Immature natural killer cell (primary cell): ENCODE results near the gene WWOX. TPM values are rescaled to one million over a fixed set of nuclear protein-coding genes. Genes with fewer than 3 reads are reported as not detected.

Source experiments
- DNase-seq, 3 donors: peaks; one replicate each; pipeline ENCODE4 v3.0.0; 2022; ENCODE audit warnings: mixed read lengths in 1 of 3
- H3K27ac Mint-ChIP-seq, 6 donors: one replicate each; pipeline ENCODE4 v1.8.0; 2020; ENCODE audit warnings: mixed read lengths in 6 of 6, mild to moderate bottlenecking in 5 of 6, inconsistent platforms in 4 of 6, moderate library complexity in 3 of 6
- H3K27me3 Mint-ChIP-seq, 3 donors: one replicate each; pipeline ENCODE4 v1.8.0; 2020 to 2021; ENCODE audit warnings: low read depth in 3 of 3, mild to moderate bottlenecking in 3 of 3, mixed read lengths in 3 of 3, moderate library complexity in 3 of 3, inconsistent platforms in 1 of 3
- H3K36me3 Mint-ChIP-seq, 3 donors: one replicate each; pipeline ENCODE4 v1.8.0; 2020; ENCODE audit warnings: mixed read lengths in 3 of 3, inconsistent platforms in 2 of 3, mild to moderate bottlenecking in 2 of 3
- H3K4me1 Mint-ChIP-seq, 2 donors: one replicate each; pipeline ENCODE4 v1.8.0; 2020; ENCODE audit warnings: inconsistent platforms in 2 of 2, mild to moderate bottlenecking in 2 of 2, mixed read lengths in 2 of 2, moderate library complexity in 1 of 2
- H3K4me3 Mint-ChIP-seq, 5 donors: one replicate each; pipeline ENCODE4 v1.8.0; 2020; ENCODE audit warnings: mild to moderate bottlenecking in 5 of 5, mixed read lengths in 5 of 5, inconsistent platforms in 3 of 5, moderate library complexity in 3 of 5
- H3K9me3 Mint-ChIP-seq, 6 donors: one replicate each; pipeline ENCODE4 v1.8.0; 2020; ENCODE audit warnings: mild to moderate bottlenecking in 6 of 6, mixed read lengths in 6 of 6, inconsistent platforms in 4 of 6, moderate library complexity in 3 of 6
- polyA plus RNA-seq, 3 donors: library from polyadenylated mRNA; unstranded; fragments of 300-500 nt; fragmentation: Illumina TruSeq; gene quantifications; one replicate each; pipeline ENCODE4 v1.2.3, GENCODE V29; 2021

The WWOX gene
- polyA plus RNA-seq, 3 donors from 2014 or later = 9.0 to 13.9 (median 12.3) TPM

GRCh38 chr16:78198288-78198687 is 98.8 kb downstream of the WWOX start:
- H3K4me3 Mint-ChIP-seq = no peak overlapping the region
- peak overlapping the region in 1 of 6 donors; percentile 3 for H3K27ac Mint-ChIP-seq
- H3K9me3 Mint-ChIP-seq = peaks cover 0 to 2% (median 0%) of the 10 kb centered on the region in 6 donors
- peaks cover 0 to 3% (median 0%) of the 10 kb centered on the region in 3 donors for H3K36me3 Mint-ChIP-seq
- H3K4me1 Mint-ChIP-seq = peaks cover 6 to 18% of the 10 kb centered on the region in 2 donors
- no peak for DNase-seq
- H3K27me3 Mint-ChIP-seq = peaks cover 0 to 3% (median 0%) of the 10 kb centered on the region in 3 donors

GRCh38 chr16:78199325-78200022 is 100.0 kb downstream of the WWOX start:
- Mint-ChIP-seq H3K27ac (no peak overlapping the region), H3K9me3 (peaks cover 0 to 2% (median 0%) of the 10 kb centered on the region in 6 donors), H3K4me3 (no peak overlapping the region), H3K4me1 (peaks cover 0 to 13% of the 10 kb centered on the region in 2 donors), H3K27me3 (peaks cover 0 to 1% (median 1%) of the 10 kb centered on the region in 3 donors), H3K36me3 (peaks cover 0 to 3% (median 0%) of the 10 kb centered on the region in 3 donors)
- no peak for DNase-seq

- Mint-ChIP-seq H3K4me1 (peaks cover 0 to 8% of the 10 kb centered on the region in 2 donors), H3K27ac (no peak overlapping the region), H3K4me3 (no peak overlapping the region), H3K27me3 (peaks cover 0 to 1% (median 1%) of the 10 kb centered on the region in 3 donors), H3K36me3 (peaks cover 0 to 5% (median 0%) of the 10 kb centered on the region in 3 donors), H3K9me3 (peaks cover 0 to 2% (median 0%) of the 10 kb centered on the region in 6 donors)
- no peak for DNase-seq
These were observed 100.6 kb downstream of the WWOX start for GRCh38 chr16:78200023-78200389.

GRCh38 chr16:78200623-78201096 is 101.2 kb downstream of the WWOX start:
- peaks cover 0 to 2% (median 0%) of the 10 kb centered on the region in 6 donors for H3K9me3 Mint-ChIP-seq
- H3K4me3 Mint-ChIP-seq = no peak overlapping the region
- DNase-seq = no peak
- peaks cover 0 to 10% (median 0%) of the 10 kb centered on the region in 3 donors for H3K36me3 Mint-ChIP-seq
- H3K27ac Mint-ChIP-seq = no peak overlapping the region
- peaks cover 0 to 5% of the 10 kb centered on the region in 2 donors for H3K4me1 Mint-ChIP-seq
- H3K27me3 Mint-ChIP-seq = peaks cover 0 to 1% (median 1%) of the 10 kb centered on the region in 3 donors

- Mint-ChIP-seq H3K27ac (no peak overlapping the region), H3K4me1 (no peaks in the 10 kb centered on the region), H3K4me3 (no peak overlapping the region), H3K36me3 (peaks cover 0 to 7% (median 0%) of the 10 kb centered on the region in 3 donors), H3K27me3 (peaks cover 0 to 3% (median 1%) of the 10 kb centered on the region in 3 donors), H3K9me3 (peaks cover 0 to 2% (median 0%) of the 10 kb centered on the region in 6 donors)
- DNase-seq = no peak
These were observed 106.1 kb downstream of the WWOX start for GRCh38 chr16:78205506-78205905.

- no peak overlapping the region for H3K27ac Mint-ChIP-seq
- no peaks in the 10 kb centered on the region for H3K4me1 Mint-ChIP-seq
- peaks cover 0 to 3% (median 1%) of the 10 kb centered on the region in 3 donors for H3K27me3 Mint-ChIP-seq
- DNase-seq = no peak
- peaks cover 0 to 2% (median 0%) of the 10 kb centered on the region in 6 donors for H3K9me3 Mint-ChIP-seq
- peaks cover 0 to 7% (median 0%) of the 10 kb centered on the region in 3 donors for H3K36me3 Mint-ChIP-seq
- no peak overlapping the region for H3K4me3 Mint-ChIP-seq
These were observed 107.3 kb downstream of the WWOX start for GRCh38 chr16:78206623-78207223.

GRCh38 chr16:78209951-78210661 is 110.7 kb downstream of the WWOX start:
- Mint-ChIP-seq H3K9me3 (no peaks in the 10 kb centered on the region), H3K27ac (no peak overlapping the region), H3K36me3 (peaks cover 0 to 4% (median 0%) of the 10 kb centered on the region in 3 donors), H3K4me1 (no peaks in the 10 kb centered on the region), H3K27me3 (peaks cover 0 to 1% (median 0%) of the 10 kb centered on the region in 3 donors), H3K4me3 (no peak overlapping the region)
- no peak for DNase-seq

GRCh38 chr16:78211020-78211599 is 111.7 kb downstream of the WWOX start:
- Mint-ChIP-seq H3K9me3 (no peaks in the 10 kb centered on the region), H3K27ac (no peak overlapping the region), H3K36me3 (no peaks in the 10 kb centered on the region), H3K4me1 (no peaks in the 10 kb centered on the region), H3K4me3 (no peak overlapping the region), H3K27me3 (peaks cover 0 to 1% (median 0%) of the 10 kb centered on the region in 3 donors)
- no peak for DNase-seq

GRCh38 chr16:78211946-78212345 is 112.5 kb downstream of the WWOX start:
- Mint-ChIP-seq H3K9me3 (no peaks in the 10 kb centered on the region), H3K36me3 (no peaks in the 10 kb centered on the region), H3K27ac (no peak overlapping the region), H3K4me1 (no peaks in the 10 kb centered on the region), H3K27me3 (peaks cover 0 to 1% (median 0%) of the 10 kb centered on the region in 3 donors), H3K4me3 (no peak overlapping the region)
- no peak for DNase-seq

- Mint-ChIP-seq H3K4me3 (no peak overlapping the region), H3K36me3 (no peaks in the 10 kb centered on the region), H3K27me3 (no peaks in the 10 kb centered on the region), H3K9me3 (no peaks in the 10 kb centered on the region), H3K4me1 (no peaks in the 10 kb centered on the region), H3K27ac (no peak overlapping the region)
- DNase-seq = no peak
These were observed 113.2 kb downstream of the WWOX start for GRCh38 chr16:78212674-78213073.

- H3K27ac Mint-ChIP-seq = no peak overlapping the region
- H3K36me3 Mint-ChIP-seq = no peaks in the 10 kb centered on the region
- H3K9me3 Mint-ChIP-seq = no peaks in the 10 kb centered on the region
- H3K4me3 Mint-ChIP-seq = no peak overlapping the region
- no peaks in the 10 kb centered on the region for H3K4me1 Mint-ChIP-seq
- H3K27me3 Mint-ChIP-seq = no peaks in the 10 kb centered on the region
- no peak for DNase-seq
These were observed 114.3 kb downstream of the WWOX start for GRCh38 chr16:78213751-78214150.

- Mint-ChIP-seq H3K36me3 (no peaks in the 10 kb centered on the region), H3K4me1 (no peaks in the 10 kb centered on the region), H3K27me3 (no peaks in the 10 kb centered on the region), H3K4me3 (no peak overlapping the region), H3K27ac (no peak overlapping the region), H3K9me3 (no peaks in the 10 kb centered on the region)
- no peak for DNase-seq
These were observed 115.8 kb downstream of the WWOX start for GRCh38 chr16:78215222-78215621.

- H3K27ac Mint-ChIP-seq = no peak overlapping the region
- H3K4me1 Mint-ChIP-seq = no peaks in the 10 kb centered on the region
- no peak for DNase-seq
- H3K36me3 Mint-ChIP-seq = no peaks in the 10 kb centered on the region
- no peaks in the 10 kb centered on the region for H3K9me3 Mint-ChIP-seq
- no peak overlapping the region for H3K4me3 Mint-ChIP-seq
- no peaks in the 10 kb centered on the region for H3K27me3 Mint-ChIP-seq
These were observed 116.8 kb downstream of the WWOX start for GRCh38 chr16:78216166-78216745.
